Tibial nerve (tissue), 4 donors: ENCODE results near the gene CRHR2. TPM values are rescaled to one million over a fixed set of nuclear protein-coding genes. Genes with fewer than 3 reads are reported as not detected.

Experiments used
- DNase-seq, 2 donors: peaks; one replicate each; pipeline ENCODE4 v3.0.0-alpha.2; 2019; ENCODE audit warnings: low spot score in 2 of 2
- H3K27ac ChIP-seq, 4 donors: fragments of 200-600 bp; sonication (generic) in 3 of 4; one replicate each; pipeline ENCODE4 v1.5.1; 2017 to 2019; ENCODE audit warnings: mild to moderate bottlenecking in 1 of 4
- H3K27me3 ChIP-seq, 2 donors: fragments of 200-600 bp; sonication (generic) in 1 of 2; one replicate each; pipeline versions ENCODE4 v1.5.1 to v1.6.0; 2017 to 2019
- H3K36me3 ChIP-seq, 3 donors: fragments of 200-600 bp; sonication (generic); one replicate each; pipeline ENCODE4 v1.5.1; 2018 to 2019
- H3K4me1 ChIP-seq, 4 donors: fragments of 200-600 bp; sonication (generic) in 3 of 4; one replicate each; pipeline ENCODE4 v1.5.1; 2017 to 2019
- H3K4me3 ChIP-seq, 4 donors: fragments of 200-600 bp; sonication (generic) in 3 of 4; one replicate each; pipeline ENCODE4 v1.5.1; 2017 to 2019; ENCODE audit warnings: mild to moderate bottlenecking in 1 of 4, moderate library complexity in 1 of 4
- H3K9me3 ChIP-seq, 4 donors: fragments of 200-600 bp; sonication (generic) in 3 of 4; one replicate each; pipeline ENCODE4 v1.5.1; 2017 to 2019
- EP300 ChIP-seq, 2 donors: sonication (generic); formaldehyde crosslinking; IDR thresholded peaks; one replicate each; pipeline ENCODE4 v1.6.1; 2017; ENCODE audit warnings: antibody characterized with exemption in 2 of 2, mild to moderate bottlenecking in 1 of 2
- POLR2A ChIP-seq, 2 donors: fragments of 450-650 bp; IDR thresholded peaks; one replicate each; pipeline ENCODE4 v1.6.1; 2017; ENCODE audit warnings: antibody characterized with exemption in 2 of 2, mild to moderate bottlenecking in 2 of 2, moderate library complexity in 2 of 2
- WGBS, 2 donors: methylation state at CpG; one replicate each; pipeline ENCODE4 v1.1.5; 2018; 5-methylcytosine and 5-hydroxymethylcytosine counted together
- total RNA-seq, 4 donors: library from RNA; depleted of rRNA; stranded (reverse); fragments of >200 nt; gene quantifications; one replicate each; pipeline ENCODE4 v1.1.0, GENCODE V29; 2016
- TF ChIP-seq, protein P1 (sequence below), 5 experiments: fragments of 200-600 bp in 3 of 5; fragments of 450-650 bp in 2 of 5; sonication (generic) in 3 of 5; IDR thresholded peaks; one replicate each; pipeline ENCODE4 v1.5.1; 2016 to 2019; ENCODE audit warnings: antibody characterized with exemption in 5 of 5, mild to moderate bottlenecking in 3 of 5, moderate library complexity in 2 of 5

CRHR2 gene
- total RNA-seq, 4 donors from 2014 or later, result 0.21 to 0.44 TPM; not detected in 2

DNA sequence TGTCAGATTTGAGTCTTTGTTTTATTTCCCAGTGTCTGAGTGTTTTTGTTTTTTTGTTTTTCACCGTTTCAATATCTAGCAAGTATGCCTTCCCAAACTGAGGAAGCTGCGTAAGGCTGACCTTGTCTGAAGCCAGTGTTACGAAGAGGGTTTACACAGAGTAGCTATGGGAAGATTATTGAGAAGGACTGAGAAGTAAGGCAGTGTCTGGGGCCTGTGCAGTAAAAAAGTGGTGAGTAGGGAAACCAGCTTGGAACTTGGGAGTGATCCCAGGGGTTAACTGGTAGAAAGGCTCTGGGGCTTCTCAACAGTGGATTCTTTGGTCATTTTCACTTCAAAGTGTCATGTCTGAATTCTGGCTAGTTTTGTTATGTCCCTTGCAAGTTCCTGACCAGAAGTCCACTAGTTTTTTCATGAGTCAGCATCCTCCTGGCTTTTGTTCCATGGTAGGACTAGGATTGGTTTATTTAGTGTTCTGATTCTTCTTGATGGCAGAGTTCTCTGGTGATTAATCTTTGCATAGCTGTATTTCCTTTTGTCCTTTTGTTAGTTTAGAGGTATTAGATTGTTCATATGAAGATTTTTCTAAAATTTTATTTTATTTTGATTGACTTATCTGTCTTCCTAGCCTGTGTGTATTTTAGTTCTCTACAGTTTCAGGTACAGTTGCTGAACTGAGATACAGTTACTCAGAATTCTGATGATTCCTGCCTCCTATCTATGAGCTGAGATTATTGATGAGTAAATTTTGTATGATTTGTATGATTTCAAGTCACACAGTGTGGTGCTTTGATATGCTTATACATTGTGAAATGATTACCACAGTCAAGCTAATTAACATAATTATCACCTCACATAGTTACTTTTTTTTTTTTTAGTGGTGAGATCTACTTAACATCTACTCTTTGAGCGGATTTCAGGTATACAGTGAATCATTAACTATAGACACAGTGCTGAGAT, 68.6 kb downstream of the CRHR2 start:
- Histone ChIP-seq H3K4me1 (no peaks in the 10 kb centered on the region), H3K4me3 (no peak overlapping the region), H3K27ac (no peak overlapping the region), H3K9me3 (no peaks in the 10 kb centered on the region), H3K27me3 (no peaks in the 10 kb centered on the region), H3K36me3 (peaks cover 0 to 88% (median 38%) of the 10 kb centered on the region in 3 donors)
- no peak for DNase-seq
- TF ChIP-seq, protein P1, sequence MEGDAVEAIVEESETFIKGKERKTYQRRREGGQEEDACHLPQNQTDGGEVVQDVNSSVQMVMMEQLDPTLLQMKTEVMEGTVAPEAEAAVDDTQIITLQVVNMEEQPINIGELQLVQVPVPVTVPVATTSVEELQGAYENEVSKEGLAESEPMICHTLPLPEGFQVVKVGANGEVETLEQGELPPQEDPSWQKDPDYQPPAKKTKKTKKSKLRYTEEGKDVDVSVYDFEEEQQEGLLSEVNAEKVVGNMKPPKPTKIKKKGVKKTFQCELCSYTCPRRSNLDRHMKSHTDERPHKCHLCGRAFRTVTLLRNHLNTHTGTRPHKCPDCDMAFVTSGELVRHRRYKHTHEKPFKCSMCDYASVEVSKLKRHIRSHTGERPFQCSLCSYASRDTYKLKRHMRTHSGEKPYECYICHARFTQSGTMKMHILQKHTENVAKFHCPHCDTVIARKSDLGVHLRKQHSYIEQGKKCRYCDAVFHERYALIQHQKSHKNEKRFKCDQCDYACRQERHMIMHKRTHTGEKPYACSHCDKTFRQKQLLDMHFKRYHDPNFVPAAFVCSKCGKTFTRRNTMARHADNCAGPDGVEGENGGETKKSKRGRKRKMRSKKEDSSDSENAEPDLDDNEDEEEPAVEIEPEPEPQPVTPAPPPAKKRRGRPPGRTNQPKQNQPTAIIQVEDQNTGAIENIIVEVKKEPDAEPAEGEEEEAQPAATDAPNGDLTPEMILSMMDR (IDR thresholded peaks at IDR 0.05), result no peak
- TF ChIP-seq POLR2A (IDR thresholded peaks at IDR 0.05) (no peak), EP300 (IDR thresholded peaks at IDR 0.05) (no peak)
- 93 to 96% methylated on average over 4 of the region's 4 CpGs for WGBS, 2 donors

DNA sequence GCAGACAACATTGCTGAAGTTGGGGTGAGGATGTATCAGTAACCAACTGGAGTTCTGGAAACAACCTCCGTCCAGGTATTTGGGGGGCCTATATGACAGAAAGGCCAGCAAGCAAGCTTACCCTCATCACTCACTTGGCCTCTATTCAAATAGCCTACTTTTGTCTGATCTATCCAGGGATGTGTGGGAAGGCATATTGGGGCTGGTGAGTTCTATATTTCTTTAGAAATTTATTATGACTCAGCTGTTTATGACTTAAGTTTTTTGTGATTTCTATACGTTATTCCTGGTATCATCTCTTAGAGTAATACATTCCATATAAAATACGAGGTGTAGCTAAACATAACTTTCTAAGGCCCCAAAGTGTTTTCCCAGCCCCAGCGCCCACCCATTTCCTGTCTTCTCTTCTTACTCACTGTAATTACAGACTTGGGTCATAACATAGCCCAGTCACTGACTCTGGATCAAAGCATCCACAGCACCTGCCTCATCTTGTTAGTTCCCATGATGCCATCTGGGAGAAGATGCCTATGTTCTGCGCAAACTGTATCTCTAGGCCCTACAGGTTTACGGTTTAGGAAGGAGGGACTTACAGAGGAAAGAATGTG, 69.5 kb downstream of the CRHR2 start:
- TF ChIP-seq, protein P1 (IDR thresholded peaks at IDR 0.05), result no peak
- TF ChIP-seq POLR2A (IDR thresholded peaks at IDR 0.05) (no peak), EP300 (IDR thresholded peaks at IDR 0.05) (no peak)
- 77 to 80% methylated on average over 6 of the region's 6 CpGs for WGBS, 2 donors
- Histone ChIP-seq H3K4me1 (no peaks in the 10 kb centered on the region), H3K9me3 (no peaks in the 10 kb centered on the region), H3K27ac (no peak overlapping the region), H3K4me3 (no peak overlapping the region), H3K27me3 (no peaks in the 10 kb centered on the region), H3K36me3 (peaks cover 0 to 88% (median 38%) of the 10 kb centered on the region in 3 donors)
- no peak for DNase-seq

- 97 to 98% methylated on average over 3 of the region's 3 CpGs for WGBS, 2 donors
- TF ChIP-seq, protein P1 (IDR thresholded peaks at IDR 0.05), result no peak
- no peak for TF ChIP-seq POLR2A (IDR thresholded peaks at IDR 0.05)
- TF ChIP-seq EP300 (IDR thresholded peaks at IDR 0.05), result no peak
- Histone ChIP-seq H3K27me3 (no peaks in the 10 kb centered on the region), H3K36me3 (peaks cover 3 to 91% (median 6%) of the 10 kb centered on the region in 3 donors), H3K27ac (no peak overlapping the region), H3K4me1 (no peaks in the 10 kb centered on the region), H3K4me3 (no peak overlapping the region), H3K9me3 (no peaks in the 10 kb centered on the region)
- DNase-seq, result no peak
Observed at GRCh38 chr7:30605832-30606231, 76.4 kb downstream of the CRHR2 start.

DNA sequence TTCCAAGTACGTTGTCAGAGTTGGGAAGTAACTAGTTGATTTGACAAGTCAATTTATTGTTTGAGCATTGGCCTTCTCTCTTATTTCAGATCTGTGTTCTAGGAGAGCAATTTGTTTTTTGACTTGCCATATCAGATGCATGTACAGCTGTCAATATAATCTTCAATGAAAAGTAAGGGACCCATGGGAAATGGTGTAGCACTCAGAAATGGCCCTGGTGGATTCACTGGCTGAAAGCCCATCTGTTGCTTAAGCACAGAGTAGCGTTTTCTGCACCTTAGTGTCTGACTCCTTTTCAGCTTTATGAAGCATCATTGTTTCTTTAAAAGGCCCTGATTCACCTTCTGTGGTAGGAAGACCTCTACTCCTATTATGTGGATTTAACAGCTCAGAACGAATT, 77.4 kb downstream of the CRHR2 start:
- TF ChIP-seq EP300 (IDR thresholded peaks at IDR 0.05), result no peak
- no peak overlapping the region for H3K4me3 ChIP-seq
- WGBS, 2 donors, result 76 to 81% methylated on average over 3 of the region's 3 CpGs
- H3K27me3 ChIP-seq, result no peaks in the 10 kb centered on the region
- no peaks in the 10 kb centered on the region for H3K4me1 ChIP-seq
- H3K9me3 ChIP-seq, result no peaks in the 10 kb centered on the region
- peaks cover 1 to 91% (median 3%) of the 10 kb centered on the region in 3 donors for H3K36me3 ChIP-seq
- no peak for DNase-seq
- H3K27ac ChIP-seq, result no peak overlapping the region

Other genes starting within 250 kb of the CRHR2 start
- gene NOD1, start 203.7 kb downstream of the CRHR2 start, total RNA-seq, result 10 to 100 TPM; 14.9 to 50.4 (median 31.8) TPM
- gene GGCT, start 177.6 kb downstream of the CRHR2 start, total RNA-seq, result 10 to 100 TPM; 12.2 to 39.6 (median 29.6) TPM
- 10 to 100 TPM; 36.9 to 61.1 (median 55.9) TPM for gene GARS1, start 87.6 kb downstream of the CRHR2 start, total RNA-seq
- gene INMT, start 69.7 kb upstream of the CRHR2 start, total RNA-seq, result 100 to 1,000 TPM in 2 of 4 donors, 10 to 100 TPM in 2; 21.3 to 142 (median 100) TPM
- gene MINDY4, start 89.0 kb upstream of the CRHR2 start, total RNA-seq, result 10 to 100 TPM; 17.1 to 21.6 (median 19.9) TPM
- gene AQP1, start 229.4 kb upstream of the CRHR2 start, total RNA-seq, result 100 to 1,000 TPM; 352 to 818 (median 624) TPM